ENCODE data around the gene FGFR2.

- no peak for TF ChIP-seq CTCF (IDR thresholded peaks at IDR 0.05; ENCODE audit: poor library complexity, severe bottlenecking)
- no peak for TF ChIP-seq EP300 (conservative IDR thresholded peaks at IDR 0.05; ENCODE audit: poor library complexity, severe bottlenecking)
- no peak for TF ChIP-seq POLR2AphosphoS5 (IDR thresholded peaks at IDR 0.05)
- TF ChIP-seq RAD21 (conservative IDR thresholded peaks at IDR 0.05) = no peak
- TF ChIP-seq TAF1 (IDR thresholded peaks at IDR 0.05; ENCODE audit: low read depth) = no peak
- no peak for TF ChIP-seq MXI1 (conservative IDR thresholded peaks at IDR 0.05; ENCODE audit: poor library complexity, severe bottlenecking)
- TF ChIP-seq EZH2 (IDR thresholded peaks at IDR 0.05; ENCODE audit: borderline replicate concordance, insufficient read depth, low read length, poor library complexity, severe bottlenecking) = no peak
- no peak for TF ChIP-seq REST (IDR thresholded peaks at IDR 0.05; ENCODE audit: borderline replicate concordance)
Measured at GRCh38 chr10:121624836-121625486, 26.7 kb upstream of the FGFR2 start.
